ENCODE data around the gene GAS6.
"Not testable (repeated sequence)": the region's sequence is repeated elsewhere in the genome, so short reads cannot be mapped to it uniquely, and the experiment has no call there.

GAS6 gene

DNA sequence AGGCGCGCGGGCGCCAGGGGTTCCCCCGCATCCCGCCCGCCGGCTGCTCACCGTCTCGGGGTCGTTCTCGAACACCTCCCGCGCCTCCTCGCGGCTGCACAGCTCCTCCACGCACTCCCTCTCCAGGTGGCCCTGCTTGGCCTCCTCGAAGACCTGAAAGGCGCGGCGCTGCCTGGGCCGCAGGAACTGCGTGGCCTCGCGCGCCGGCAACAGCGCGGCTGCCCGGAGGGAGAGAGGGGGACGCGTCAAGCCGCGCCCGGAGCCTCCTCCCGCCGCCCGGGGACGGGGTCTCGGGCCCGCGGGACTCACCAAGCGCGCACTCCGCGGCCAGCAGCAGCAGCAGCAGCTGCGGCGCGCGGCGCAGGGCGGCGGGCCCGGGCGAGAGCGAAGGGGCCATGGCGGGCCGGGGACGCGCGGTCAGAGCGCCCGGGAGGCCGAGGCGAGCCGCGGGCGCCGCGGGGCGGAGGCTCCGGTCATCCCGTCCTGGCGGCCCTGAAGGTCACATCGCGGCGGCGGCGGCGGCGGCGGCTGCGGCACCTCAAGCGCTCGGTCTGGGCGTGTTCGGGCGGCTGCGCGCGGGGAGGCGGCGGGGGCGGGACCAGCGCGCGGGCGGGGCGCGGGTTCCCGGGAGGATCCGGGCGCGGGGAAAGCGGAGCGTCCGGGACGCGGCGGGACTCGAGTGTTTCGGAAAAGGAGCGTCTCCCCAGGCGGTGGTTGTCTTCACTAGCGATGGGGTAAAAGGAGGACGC, at the start of gene GAS6:
GAS6 (minus strand) TSS at position 553 of the 749 bp plus-strand sequence; CDS start at position 397, 156 bp downstream.
- no peak for DNase-seq (ENCODE audit: low read depth)

DNA sequence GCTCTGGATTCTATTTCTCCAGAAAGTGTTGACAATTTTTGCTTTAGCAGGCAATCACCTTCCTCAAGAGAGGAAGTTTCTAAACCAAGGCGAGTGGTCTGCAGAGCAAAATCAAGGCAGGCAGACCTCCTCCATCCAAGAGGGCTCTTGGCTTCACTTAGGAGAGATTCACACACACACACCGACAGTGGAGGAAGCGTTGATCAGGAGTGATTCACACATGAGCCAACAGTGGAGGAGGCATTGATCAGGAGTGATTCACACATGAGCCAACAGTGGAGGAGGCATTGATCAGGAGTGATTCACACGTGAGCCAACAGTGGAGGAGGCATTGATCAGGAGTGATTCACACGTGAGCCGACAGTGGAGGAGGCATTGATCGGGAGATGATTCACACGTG, 49.5 kb upstream of the GAS6 start:
- not testable (repeated sequence) for DNase-seq (ENCODE audit: low read depth)

DNA sequence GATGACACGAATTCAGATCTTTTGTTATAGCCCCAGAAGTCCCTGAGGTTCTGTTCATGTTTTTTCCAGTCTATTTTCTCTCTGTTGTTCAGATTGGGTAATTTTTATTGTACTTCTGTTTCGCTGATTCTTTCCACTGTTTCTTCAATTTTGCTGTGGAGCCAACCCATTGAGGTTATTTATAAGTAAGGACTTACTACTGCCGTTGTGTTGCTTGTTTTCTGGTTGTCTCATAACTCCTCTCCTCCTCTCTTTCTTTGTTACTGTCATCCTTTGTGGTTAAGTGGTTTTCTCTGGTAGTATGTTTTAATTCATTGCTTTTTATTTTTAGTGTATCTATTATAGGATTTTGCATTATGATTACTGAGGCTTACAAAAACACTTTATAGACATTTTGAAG, 48.7 kb upstream of the GAS6 start:
- no peak for DNase-seq (ENCODE audit: low read depth)

DNA sequence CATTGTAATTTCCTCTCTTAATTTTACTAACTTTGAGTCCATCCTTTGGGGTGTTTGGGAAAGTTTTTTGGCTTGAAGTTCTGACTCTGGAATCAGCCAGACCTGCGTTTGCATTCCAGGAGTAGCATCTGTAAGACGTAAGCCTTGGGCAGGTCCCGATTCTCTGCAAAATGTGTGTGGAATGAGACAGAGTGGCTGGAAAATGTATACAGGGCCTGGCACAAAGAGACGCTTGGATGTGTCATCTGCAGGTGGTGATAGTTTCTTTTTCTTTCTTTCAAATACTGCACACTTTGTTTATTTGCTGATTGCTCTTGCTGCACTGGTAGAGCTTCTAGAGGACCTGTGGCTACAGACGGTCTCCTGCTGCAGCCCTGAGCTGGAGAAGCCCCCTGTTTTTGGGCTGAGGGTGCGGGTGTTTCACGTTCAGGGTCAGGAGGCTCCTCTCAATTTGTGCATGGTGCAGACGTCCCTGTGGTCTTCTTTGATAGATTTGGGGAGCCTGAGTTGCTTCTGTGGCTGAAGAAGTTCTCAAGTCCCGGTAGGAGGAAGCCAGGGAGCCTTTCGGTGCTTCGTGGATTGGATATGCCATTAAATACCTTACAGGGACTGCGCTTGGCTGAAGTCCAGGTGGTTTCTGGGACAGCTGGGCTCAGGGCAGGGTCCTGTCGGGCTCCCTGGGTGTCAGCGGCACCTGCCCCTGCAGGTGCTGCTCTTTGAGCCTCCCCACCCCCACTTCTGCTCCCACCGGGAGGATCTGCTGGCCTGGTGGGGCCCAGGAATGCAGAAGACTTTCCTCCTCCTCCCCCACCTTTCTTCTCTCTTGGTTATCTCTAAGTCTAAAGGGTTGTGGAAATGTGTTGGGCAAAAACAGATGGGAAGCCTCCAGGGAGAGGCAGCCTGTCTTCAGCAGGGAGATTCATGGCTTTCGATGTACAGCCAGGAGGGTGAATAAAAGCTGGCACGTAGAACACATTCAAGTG, 44.0 kb upstream of the GAS6 start:
- DNase-seq (ENCODE audit: low read depth), result no peak

DNA sequence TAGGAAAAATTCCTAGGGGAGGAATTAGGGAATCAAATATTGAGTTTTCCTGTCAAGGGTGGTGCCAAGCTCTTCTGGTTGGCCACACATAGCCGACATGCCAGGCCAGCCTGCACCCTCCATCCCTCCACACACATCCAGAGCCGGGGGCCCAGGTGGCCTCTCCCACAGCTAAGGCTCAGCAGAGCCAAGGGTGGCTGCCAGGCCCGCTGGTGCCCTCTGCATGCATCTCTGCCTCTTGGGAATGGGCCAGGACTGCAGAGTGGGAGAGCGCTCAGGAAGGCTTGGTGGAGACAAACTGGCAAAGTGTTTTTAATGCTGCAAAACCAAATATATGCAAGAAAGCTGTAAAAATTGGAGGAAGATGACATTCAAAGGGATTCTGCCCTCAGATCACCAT, 42.7 kb upstream of the GAS6 start:
- DNase-seq (ENCODE audit: low read depth), result no peak

DNA sequence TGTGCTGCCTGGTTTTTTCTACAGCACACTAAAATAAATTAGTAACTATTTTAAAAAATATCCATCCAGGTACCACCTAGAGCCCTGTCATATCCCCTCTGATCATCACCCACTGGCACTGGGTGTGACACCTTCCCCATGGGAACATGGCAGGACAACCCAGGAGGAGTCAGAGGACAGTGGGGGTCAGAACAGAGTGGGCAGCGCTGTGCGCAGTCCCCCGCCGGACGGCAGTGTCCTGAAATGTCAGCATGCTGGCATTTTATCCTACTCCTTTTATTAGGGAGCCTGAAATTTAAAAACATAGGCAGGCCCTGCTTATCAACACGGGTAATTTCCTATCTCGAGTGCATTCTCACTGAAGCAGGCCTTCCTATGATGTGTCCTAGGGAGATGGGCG, 42.1 kb upstream of the GAS6 start:
- DNase-seq (ENCODE audit: low read depth), result no peak

DNA sequence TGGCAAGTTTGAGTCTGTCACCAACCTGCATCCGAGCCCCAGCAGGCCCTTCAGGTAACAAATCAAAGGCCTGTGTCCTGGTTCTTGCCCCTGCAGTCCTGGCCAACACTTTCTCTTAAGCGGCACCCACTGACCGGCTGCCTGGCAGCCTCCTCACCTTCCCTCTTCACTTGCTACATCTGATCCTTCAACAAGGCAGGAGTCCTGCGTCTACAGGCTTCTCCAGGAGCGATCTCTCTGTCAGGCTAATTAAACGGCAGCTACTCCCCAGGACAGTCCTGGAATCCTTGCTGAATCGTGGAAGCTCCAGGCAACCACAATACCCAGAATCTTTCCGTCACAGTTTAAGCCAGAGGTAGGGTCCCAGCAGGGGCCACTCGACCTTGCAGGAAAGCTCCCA, 41.1 kb upstream of the GAS6 start:
- no peak for DNase-seq (ENCODE audit: low read depth)

DNA sequence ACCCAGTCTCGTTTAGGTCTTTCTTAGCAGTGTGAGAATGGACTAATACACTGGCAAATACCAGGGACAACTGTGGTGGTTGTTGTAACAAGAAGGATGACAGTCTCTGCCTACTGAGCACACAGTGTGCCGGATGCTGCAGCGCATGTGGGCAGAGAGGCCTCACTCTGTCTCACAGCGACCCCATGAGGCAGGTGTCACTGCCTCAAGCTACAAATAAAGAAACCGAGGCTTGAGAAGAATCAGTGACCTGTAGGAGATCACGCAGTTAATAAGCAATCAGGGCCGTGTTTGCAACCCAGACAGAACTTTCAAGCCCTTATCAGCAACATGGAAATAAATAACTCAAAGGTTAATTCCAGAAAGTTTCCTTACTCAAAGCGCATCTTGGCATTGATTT, 40.5 kb upstream of the GAS6 start:
- no peak for DNase-seq (ENCODE audit: low read depth)

DNA sequence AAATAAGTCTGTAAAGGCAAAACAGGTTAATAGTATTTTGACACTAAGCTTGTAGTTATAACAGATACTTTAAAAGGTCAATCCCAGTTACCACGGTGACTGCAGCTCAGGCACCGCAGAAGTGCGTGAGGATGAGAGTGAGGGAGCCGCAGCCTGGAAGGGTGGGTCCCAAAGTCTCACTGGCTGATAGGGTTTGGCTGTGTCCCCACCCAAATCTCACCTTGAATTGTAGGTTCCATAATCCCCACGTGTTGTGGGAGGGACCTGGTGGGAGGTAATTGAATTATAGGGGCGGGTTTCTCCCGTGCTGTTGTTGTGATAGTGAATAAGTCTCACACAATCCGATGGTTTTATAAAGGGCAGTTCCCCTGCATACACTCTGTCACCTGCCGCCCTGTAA, 40.0 kb upstream of the GAS6 start:
- no peak for DNase-seq (ENCODE audit: low read depth)

DNA sequence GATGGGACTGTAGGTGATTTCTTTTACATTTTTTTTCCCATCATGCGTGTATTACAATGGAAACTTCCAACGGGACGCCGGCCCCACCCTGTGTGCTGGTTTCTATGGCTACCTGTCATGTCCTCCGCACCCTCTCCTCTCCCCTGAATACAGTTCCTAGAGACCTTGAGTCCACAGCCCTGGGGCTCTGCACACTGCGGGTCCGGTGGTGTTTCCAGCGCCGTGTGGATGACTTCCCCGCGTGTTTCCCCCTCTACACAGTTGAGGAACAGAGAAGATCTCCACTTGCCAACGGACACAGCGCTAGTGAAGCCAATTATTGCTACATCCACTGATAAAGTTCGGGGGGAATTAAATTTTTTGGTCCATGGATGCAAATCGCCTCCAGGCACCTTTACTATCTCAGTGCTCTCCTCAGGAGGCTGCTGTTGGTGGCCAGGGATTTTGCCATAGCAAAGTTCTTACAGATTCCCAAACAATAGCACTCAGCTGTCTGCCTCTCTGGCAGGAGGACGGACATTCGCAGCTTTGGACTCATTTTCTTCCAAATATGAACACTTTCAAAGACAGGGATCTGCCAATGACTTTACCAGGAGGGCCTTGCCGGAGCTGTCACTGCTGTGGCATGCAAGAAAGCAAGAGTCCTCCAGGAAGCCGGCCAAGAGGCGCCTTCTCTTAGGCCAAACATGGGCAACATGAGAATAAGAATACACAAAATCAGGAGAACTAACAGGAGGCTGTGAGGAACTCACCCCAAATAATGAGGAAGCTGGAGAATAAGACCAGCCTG, 39.3 kb upstream of the GAS6 start:
- no peak for DNase-seq (ENCODE audit: low read depth)

DNA sequence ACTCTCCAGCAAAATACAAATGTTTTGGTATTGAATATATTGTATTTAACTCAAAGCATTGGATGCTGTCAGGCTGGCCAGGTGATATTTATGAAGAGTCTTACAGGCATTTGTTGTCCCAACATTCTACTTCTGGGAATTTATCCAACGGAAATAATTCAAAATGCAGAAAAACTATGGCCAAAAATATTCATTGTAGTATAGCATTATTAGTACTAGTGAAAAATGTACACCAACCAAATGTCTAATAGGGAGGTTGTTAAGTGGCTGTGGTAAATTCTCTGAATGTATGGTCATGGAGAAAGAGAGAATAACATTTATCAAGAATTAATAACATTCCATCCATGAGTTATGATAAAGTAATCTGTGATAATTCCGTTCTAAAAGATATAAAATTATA, 38.6 kb upstream of the GAS6 start:
- DNase-seq (ENCODE audit: low read depth), result no peak

DNA sequence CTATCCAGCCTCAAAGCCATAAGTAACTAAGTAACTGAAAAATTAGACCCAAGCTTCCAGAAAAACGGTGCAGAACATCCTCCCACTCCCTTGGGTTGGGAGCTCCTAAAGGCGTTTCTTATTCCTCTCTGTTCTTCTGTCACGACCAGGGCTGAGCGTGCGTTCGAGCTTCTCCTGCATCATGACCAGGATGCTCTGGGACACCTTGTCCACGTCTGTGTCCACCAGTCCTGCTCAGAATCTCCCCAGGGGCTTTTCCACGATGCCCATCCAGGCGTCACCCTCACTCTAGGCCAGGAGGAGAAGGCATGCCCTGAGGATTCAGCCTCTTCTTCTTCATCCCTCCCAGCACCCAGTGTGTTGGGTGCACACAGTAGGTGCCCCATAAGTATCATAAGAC, 37.8 kb upstream of the GAS6 start:
- DNase-seq (ENCODE audit: low read depth), result no peak

DNA sequence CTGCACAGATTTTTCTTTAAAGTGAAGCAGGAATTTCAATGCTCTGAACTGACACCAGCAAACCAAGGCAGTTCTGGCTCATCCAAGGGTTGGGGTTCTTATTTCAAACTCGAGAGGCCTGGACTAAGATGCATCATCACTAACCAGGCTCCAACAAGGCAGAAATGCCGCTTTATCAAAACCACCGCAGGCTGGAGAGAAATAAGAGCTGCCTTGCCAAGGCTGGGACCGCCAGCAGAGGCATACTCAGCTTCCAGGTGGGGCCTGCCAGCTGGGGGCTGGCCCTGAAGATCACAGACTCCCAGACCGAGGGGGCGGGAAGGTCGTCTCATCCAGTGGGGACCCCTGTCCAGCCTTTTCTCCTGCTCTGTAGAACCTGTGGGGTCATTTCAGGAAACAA, 37.4 kb upstream of the GAS6 start:
- no peak for DNase-seq (ENCODE audit: low read depth)

DNA sequence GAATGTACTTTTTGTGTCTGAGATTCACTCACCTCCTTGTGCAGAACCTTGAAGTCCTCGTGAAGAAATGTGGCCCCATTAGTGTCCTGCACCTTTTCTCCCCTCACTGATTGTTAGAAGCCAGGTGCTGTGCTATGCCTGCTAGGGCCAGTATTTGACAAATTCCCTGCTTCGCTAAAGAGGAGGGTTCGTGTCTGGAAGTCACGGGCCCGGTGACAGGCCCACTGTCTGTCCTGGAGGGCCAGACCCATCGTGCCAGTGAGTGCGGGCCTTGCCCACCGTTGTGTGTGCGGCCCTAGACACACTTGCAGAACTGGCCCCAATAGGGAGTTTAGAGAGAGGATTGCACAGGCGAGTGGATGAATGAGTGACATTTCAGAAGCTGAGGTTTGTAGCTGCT, 36.8 kb upstream of the GAS6 start:
- no peak for DNase-seq (ENCODE audit: low read depth)

DNA sequence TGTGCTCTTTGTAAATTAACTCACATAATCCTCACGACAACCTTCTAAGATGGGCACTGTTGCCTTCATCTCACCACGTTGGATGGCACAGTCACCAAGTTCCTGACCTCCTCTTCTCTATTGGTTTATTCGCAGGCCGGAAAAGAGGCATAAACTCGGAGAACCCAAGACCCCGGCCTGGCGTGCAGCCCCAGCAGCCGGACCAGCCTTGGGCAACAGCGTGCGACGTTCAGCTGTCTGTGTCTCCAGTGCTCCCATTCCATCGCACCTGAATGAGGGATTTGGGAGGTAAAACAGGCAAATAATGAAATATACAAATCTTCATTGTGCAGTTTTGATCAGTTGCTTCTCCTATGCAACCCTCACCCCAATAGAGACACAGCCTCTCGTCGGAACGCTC, 34.5 kb upstream of the GAS6 start:
- DNase-seq (ENCODE audit: low read depth), result no peak

DNA sequence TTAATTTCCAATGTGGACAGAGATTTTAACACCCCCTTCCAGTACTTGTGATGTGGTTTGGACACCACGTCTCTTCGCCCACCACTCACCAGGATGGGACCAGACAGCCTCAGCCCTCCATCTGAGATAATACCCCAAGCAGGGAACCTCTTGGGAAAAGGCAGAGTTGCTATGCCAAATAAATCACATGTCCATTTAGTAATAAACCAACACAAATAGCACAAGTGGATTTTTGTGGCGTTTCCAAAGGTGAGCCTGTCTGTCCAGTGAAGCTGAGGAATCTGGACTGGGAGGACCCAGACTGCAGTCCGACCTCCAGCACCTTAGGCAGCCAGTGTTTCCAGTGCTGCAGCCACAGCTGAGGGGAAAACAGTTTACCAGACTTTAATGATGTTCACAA, 34.1 kb upstream of the GAS6 start:
- no peak for DNase-seq (ENCODE audit: low read depth)

DNA sequence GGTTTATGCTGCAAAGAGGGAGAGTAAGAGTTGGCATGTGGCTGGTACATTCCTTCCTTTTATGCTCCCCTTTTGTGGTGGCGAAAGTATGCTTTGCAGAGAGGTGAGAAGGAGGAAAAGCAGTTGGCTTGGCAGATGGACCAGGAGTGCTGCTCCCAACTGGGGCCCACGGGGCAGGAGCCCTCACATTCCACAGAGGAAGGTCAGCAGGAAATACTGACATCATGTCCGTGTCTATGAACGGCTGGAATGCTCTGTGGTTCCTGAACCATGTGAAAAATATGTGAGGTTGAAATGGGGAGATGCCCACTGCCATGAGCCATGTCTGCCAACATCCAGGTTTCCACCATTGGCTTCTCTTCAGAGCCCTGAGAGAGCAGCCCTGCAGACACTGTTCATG, 33.3 kb upstream of the GAS6 start:
- no peak for DNase-seq (ENCODE audit: low read depth)

DNA sequence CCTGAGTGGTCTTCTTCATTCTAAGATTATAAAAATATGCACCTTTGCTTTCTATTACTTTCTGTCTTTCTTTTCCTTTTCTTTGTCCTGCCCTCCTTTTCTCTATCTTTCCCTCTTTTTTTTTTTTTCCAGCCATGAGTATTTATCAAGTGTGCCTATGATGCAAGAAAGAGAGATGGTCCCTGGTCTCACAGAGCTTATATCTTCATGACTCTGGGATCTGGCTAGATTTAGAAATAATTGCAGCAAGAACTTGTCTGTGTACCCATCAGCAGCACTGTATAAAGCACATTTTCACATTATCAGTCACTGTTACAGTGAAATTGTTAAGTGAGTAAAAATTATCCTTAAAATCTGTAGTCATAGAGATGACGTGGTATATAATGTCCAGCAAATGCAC, 31.6 kb upstream of the GAS6 start:
- no peak for DNase-seq (ENCODE audit: low read depth)

DNA sequence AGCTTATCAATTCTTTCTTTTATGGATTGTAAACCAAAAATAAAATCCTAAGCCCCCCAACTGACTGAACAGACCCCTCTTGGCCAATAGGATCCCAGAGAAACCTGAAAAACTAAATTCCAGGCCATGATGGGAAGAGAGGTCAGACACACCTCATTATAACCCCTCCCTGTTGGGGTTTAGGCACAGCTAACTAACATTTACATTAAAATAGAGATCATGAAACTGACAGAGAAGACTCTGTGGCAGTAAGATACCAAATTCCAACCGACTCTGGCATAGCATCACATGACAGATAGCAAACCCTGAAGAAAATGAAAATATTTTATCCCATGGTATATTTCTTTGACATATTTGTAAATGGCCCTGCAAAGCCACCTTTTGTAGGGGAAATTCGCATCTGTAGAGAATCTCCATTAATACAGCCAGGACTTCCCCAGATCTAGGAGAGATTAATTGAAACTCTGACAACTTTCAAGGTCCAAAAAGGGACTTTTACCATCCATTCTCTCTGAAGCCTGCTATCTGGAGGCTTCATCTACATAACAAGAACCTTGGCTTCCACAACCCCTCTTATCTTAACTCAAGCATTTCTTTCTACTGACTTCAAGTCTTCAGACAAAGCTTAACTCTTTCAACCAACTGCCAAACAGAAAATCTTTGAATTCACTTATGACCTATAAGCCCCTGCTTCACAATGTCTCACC, 27.1 kb upstream of the GAS6 start:
- no peak for DNase-seq (ENCODE audit: low read depth)

DNA sequence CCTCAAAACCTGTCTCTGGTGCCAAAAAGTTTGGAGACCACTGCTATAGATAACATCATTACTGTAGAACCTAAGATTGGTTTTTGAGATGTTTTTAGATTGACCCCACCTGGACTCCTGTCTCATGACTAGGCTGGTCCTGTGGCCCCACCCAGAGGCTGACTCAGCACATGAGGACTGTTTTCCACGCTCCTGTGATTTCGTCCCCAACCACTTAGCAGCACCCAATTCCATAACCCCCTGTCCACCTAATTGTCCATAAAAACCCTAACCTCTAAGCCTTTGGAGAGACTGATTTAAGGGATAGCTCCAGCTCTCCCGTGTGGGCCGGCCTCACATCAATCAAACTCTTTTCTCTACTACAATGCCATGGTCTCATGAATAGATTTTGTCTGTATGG, 25.6 kb upstream of the GAS6 start:
- no peak for DNase-seq (ENCODE audit: low read depth)

DNA sequence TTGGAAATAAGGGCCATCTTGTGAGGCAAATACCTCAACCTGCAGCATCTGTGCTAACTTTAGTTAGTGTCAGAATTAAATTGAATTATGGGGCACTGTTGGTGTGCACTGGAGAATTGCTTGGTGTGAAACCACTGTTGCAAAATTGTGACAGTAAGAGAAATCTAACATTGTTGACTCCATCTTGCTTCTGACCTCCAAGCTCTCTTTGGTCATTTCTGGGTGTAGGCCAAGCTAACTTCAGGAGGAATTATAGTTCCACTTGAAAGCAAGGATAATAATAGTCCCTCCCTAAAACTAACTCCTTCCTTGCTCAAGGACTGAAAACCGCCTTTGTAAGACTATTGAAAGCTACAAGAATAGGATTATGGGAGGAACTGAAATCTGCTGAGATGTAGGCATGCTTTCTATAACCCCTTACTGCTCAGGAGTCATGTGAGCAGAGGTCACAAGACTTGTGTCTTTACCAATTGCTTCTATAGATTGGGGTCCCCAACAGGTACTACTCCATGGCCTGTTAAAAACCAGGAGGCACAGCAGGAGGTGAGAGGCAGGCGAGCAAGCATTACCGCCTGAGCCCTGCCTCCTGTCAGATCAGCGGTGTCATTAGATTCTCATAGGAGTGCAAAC, 24.9 kb upstream of the GAS6 start:
- DNase-seq (ENCODE audit: low read depth), result no peak
